Heart left ventricle (tissue), 16 donors: ENCODE data around the gene CACNG6. TPM values are rescaled to one million over a fixed set of nuclear protein-coding genes. Genes with fewer than 3 reads are reported as not detected.

ENCODE experiments used
- ATAC-seq, 4 donors: fragments of 200-7000 bp; cut with Tn5 transposase; one replicate each; pipeline ENCODE4 v1.9.1; 2020 to 2022; ENCODE audit warnings: moderate library complexity in 4 of 4, mild to moderate bottlenecking in 3 of 4, moderate number of reproducible peaks in 1 of 4
- DNase-seq, 5 donors: peaks; one replicate each; pipeline ENCODE4 v3.0.0-alpha.2; 2020
- H3K27ac ChIP-seq, 12 donors: fragments of 200-600 bp; sonication (generic) in 4 of 12; one replicate each; pipeline versions ENCODE4 v1.5.0 to v1.8.0; 2016 to 2022; ENCODE audit warnings: mild to moderate bottlenecking in 2 of 12
- H3K27me3 ChIP-seq, 9 donors: fragments of 200-600 bp; sonication (generic) in 2 of 9; one replicate each; pipeline versions ENCODE4 v1.5.1 to v1.8.0; 2016 to 2022; ENCODE audit warnings: mild to moderate bottlenecking in 3 of 9
- H3K36me3 ChIP-seq, 9 donors: fragments of 200-600 bp; sonication (generic) in 2 of 9; one replicate each; pipeline versions ENCODE4 v1.5.0 to v1.8.0; 2018 to 2022; ENCODE audit warnings: mild to moderate bottlenecking in 2 of 9
- H3K4me1 ChIP-seq, 12 donors: fragments of 200-600 bp; sonication (generic) in 4 of 12; one replicate each; pipeline versions ENCODE4 v1.5.0 to v1.8.0; 2016 to 2022; ENCODE audit warnings: mild to moderate bottlenecking in 3 of 12
- H3K4me3 ChIP-seq, 12 donors: fragments of 200-600 bp; sonication (generic) in 4 of 12; one replicate each; pipeline versions ENCODE4 v1.5.0 to v1.8.0; 2017 to 2022; ENCODE audit warnings: mild to moderate bottlenecking in 9 of 12, moderate library complexity in 4 of 12
- H3K9me3 ChIP-seq, 12 donors: fragments of 200-600 bp; sonication (generic) in 4 of 12; one replicate each; pipeline versions ENCODE4 v1.5.0 to v1.8.0; 2016 to 2022; ENCODE audit warnings: mild to moderate bottlenecking in 1 of 12
- CTCF ChIP-seq, 12 donors: fragments of 200-600 bp; sonication (generic) in 4 of 12; IDR thresholded peaks; one replicate each; pipeline versions ENCODE4 v1.5.0 to v1.8.0; 2018 to 2022; ENCODE audit warnings: antibody characterized with exemption in 12 of 12, mild to moderate bottlenecking in 5 of 12
- POLR2A ChIP-seq, 2 donors: fragments of 450-650 bp; IDR thresholded peaks; one replicate each; pipeline ENCODE4 v1.6.1; 2017; ENCODE audit warnings: antibody characterized with exemption in 2 of 2, mild to moderate bottlenecking in 2 of 2, moderate library complexity in 2 of 2
- WGBS, 4 donors: extraction: QIAGEN DNeasy Blood & Tissue Kit in 2 of 4; methylation state at CpG; one replicate each; pipeline versions ENCODE4 v1.1.5 to v1.1.7; 2013 to 2018; 5-methylcytosine and 5-hydroxymethylcytosine counted together
- intact Hi-C, 10 donors: fragments of 100-400 bp; cut with DNase I; formaldehyde crosslinking; loops; one replicate each; pipeline versions ENCODE4 v1.11.1 to v1.14.2; 2022
- polyA plus RNA-seq, 2 donors: library from polyadenylated mRNA; stranded (reverse); fragments of 200-250 nt; gene quantifications; one replicate each; pipeline ENCODE4 v1.2.3, GENCODE V29; 2013
- total RNA-seq, 9 donors: library from RNA; depleted of rRNA in 2 of 9; stranded (reverse); fragments of >200 nt in 2 of 9; fragmentation: NEBNext Ultra II Directional in 3 of 9; extraction: Animal tissue kit (Norgen Biotek cat#: 25700) in 3 of 9; gene quantifications; one replicate each; pipeline versions ENCODE4 v1.1.0 to v1.2.4, GENCODE V29; 2016 to 2023
- donor health status: ischemic (EF 13 %, LVEDD 7.1; RV severe dilation, severe dysfunction).
- donor health status: healthy with polysubstance abuse.
- donor health status: DM: no; HTN: yes; CAD: no.
- donor health status: DM: no; HTN: no; CAD: no.
- donor health status: ischemic (EF 25% LVEDD 6.9; RV normal size, moderate dysfunction).
- donor health status: ischemic (EF 25% LVEDD 5.7; RV mildly dilated, moderate dysfunction).
- donor health status: healthy.
- donor health status: DM: yes; HTN: yes; CAD: no.
- donor health status: ischemic (EF 35%, LVEDD 5.7; RV mildly dilated, moderate dysfunction).
- donor health status: nonischemic (EF 11% LVEDD 7.7; RV severe dilation, severe dysfunction).
- donor health status: DM: yes; HTN: yes; CAD: no.
- donor health status: PGD.
- donor health status: ischemic (EF 29% LVEDD 5.4; RV normal size, mild dysfunction).
- donor health status: nonischemic (EF 23%, LVEDD 6.1; RV moderate dilation, normal function).

Gene CACNG6
- total and polyA plus RNA-seq, 11 donors: not detected

DNA sequence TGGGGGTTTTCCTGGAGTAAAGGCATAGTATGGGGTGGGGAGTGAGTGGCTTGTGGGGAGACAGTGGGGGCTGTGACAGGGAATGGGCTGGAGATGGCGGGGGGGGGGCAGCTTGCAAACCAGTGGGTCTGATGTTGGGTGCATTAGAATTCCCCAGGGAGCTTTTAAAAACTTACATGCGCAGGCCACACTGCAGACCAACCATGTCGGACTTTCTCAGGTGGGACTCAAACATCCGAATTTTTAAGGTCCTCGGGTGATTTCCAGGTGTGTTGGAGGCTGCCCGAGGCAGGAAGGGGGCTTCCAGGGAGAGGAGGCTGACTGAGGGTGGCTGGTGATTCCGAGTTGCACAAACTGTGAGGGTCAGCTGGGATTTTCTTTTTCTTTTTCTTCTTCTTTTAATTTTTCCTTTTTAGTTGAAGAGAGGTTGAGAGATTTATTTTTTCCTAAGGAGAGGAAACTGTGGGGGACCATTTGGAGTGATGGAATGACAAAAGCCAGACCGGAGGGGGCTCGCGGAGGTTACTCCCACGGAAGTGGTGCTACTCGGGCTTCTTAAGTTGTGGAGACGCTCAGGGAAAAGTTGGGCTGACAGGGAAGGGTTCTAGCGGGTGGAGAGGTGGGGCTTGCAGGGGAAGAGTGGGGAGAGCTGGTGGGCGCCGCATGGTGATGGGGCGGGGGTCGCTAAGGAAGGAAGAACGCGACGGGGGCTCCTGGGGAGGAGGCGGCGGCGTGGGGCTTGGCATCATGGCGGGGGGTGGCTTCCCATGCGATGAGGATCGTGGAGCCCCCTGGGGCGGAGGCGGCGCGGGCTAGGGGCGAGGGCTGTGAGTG is 29.7 kb upstream of the CACNG6 start:
- DNase-seq (no peak), ATAC-seq (no peak)
- no peaks in the 10 kb centered on the region for H3K9me3 ChIP-seq
- no peaks in the 10 kb centered on the region for H3K36me3 ChIP-seq
- intact Hi-C loops: no loop called here
- no peak for TF ChIP-seq POLR2A (IDR thresholded peaks at IDR 0.05)
- TF ChIP-seq CTCF (IDR thresholded peaks at IDR 0.05): no peak
- no peak overlapping the region for H3K27ac ChIP-seq
- H3K4me3 ChIP-seq: no peak overlapping the region
- 2 to 4% (median 3%) methylated on average over 25 to 32 of the region's 32 CpGs for WGBS, 4 donors
- peaks cover 0 to 10% (median 2%) of the 10 kb centered on the region in 12 donors for H3K4me1 ChIP-seq
- peaks cover 35 to 77% (median 55%) of the 10 kb centered on the region in 9 donors for H3K27me3 ChIP-seq

DNA sequence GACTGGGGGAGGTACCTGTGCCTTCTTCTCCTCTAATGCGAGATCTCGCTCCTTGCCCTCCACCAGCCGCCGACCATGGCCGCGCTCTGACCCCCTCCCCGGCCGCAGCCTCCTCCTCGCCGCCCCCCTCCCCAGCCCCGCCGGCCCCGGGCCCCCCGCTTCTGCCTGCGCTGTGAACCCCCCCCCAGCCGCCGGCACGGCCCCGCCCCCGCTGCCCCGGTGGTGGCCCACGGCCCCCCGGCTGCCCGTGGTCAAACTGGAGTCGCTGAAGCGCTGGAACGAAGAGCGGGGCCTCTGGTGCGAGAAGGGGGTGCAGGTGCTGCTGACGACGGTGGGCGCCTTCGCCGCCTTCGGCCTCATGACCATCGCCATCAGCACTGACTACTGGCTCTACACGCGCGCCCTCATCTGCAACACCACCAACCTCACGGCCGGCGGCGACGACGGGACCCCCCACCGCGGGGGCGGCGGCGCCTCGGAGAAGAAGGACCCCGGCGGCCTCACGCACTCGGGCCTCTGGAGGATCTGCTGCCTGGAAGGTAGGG is 28.5 kb upstream of the CACNG6 start, which contains the start of gene CACNG8:
Gene CACNG8 (plus strand): TSS at position 51 of the 545 bp plus-strand sequence.
- no peaks in the 10 kb centered on the region for H3K9me3 ChIP-seq
- TF ChIP-seq POLR2A (IDR thresholded peaks at IDR 0.05) (no peak), CTCF (IDR thresholded peaks at IDR 0.05) (no peak)
- no peaks in the 10 kb centered on the region for H3K36me3 ChIP-seq
- peaks cover 0 to 10% (median 2%) of the 10 kb centered on the region in 12 donors for H3K4me1 ChIP-seq
- H3K4me3 ChIP-seq: no peak within 1 kb of the TSS
- intact Hi-C loops: no loop called here
- DNase-seq: no peak
- no peak for ATAC-seq
- peaks cover 26 to 64% (median 43%) of the 10 kb centered on the region in 9 donors for H3K27me3 ChIP-seq
- WGBS, 4 donors: 4 to 9% (median 6%) methylated on average over 7 to 55 of the region's 55 CpGs
- no peak within 1 kb of the TSS for H3K27ac ChIP-seq

DNA sequence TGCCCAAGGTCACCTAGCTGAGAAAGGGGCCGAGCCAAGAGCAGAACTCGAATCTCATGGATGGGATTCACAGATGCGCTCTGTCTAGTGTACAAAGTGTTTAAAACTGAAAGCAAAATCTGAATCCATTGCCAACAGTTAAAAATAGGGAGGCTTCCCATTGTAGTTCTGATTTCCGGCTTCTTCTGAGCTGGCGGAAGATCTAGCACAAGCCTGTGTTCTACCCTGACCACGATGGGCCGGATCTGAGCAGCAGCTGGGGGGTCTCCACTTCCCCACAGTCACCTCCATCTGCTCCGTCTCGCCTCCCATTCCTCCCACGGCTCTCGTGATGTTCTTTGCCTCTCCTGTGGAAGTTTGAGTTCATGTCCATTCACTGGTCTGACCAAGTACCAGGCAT is 26.3 kb upstream of the CACNG6 start:
- DNase-seq (no peak), ATAC-seq (peak in 1 of 4 donors; percentile 77)
- intact Hi-C loops: no loop called here
- no peaks in the 10 kb centered on the region for H3K9me3 ChIP-seq
- peaks cover 0 to 10% (median 2%) of the 10 kb centered on the region in 12 donors for H3K4me1 ChIP-seq
- peak overlapping the region in 4 of 12 donors; percentile 28 to 40 (median 32) for H3K27ac ChIP-seq
- peaks cover 17 to 54% (median 27%) of the 10 kb centered on the region in 9 donors for H3K27me3 ChIP-seq
- WGBS, 4 donors: 37 to 53% (median 45%) methylated on average over 11 of the region's 11 CpGs
- H3K36me3 ChIP-seq: no peaks in the 10 kb centered on the region
- H3K4me3 ChIP-seq: peak overlapping the region in 9 of 12 donors; percentile 3 to 41 (median 31)
- TF ChIP-seq POLR2A (IDR thresholded peaks at IDR 0.05) (no peak), CTCF (IDR thresholded peaks at IDR 0.05) (no peak)

GRCh38 chr19:53966931-53967330 is 24.5 kb upstream of the CACNG6 start:
- 78 to 83% (median 81%) methylated on average over 7 of the region's 7 CpGs for WGBS, 4 donors

More at GRCh38 chr19:53966931-53967330, 24.5 kb upstream of the CACNG6 start:
- DNase-seq (no peak), ATAC-seq (no peak)
- Histone ChIP-seq H3K36me3 (no peaks in the 10 kb centered on the region), H3K27me3 (peaks cover 9 to 38% (median 12%) of the 10 kb centered on the region in 9 donors), H3K9me3 (no peaks in the 10 kb centered on the region), H3K4me1 (peaks cover 0 to 10% (median 2%) of the 10 kb centered on the region in 12 donors), H3K27ac (no peak overlapping the region), H3K4me3 (no peak overlapping the region)
- TF ChIP-seq CTCF (IDR thresholded peaks at IDR 0.05): no peak
- TF ChIP-seq POLR2A (IDR thresholded peaks at IDR 0.05): no peak
- intact Hi-C loops: no loop called here
